ENCODE results near the gene LIFR.

LIFR gene

DNA sequence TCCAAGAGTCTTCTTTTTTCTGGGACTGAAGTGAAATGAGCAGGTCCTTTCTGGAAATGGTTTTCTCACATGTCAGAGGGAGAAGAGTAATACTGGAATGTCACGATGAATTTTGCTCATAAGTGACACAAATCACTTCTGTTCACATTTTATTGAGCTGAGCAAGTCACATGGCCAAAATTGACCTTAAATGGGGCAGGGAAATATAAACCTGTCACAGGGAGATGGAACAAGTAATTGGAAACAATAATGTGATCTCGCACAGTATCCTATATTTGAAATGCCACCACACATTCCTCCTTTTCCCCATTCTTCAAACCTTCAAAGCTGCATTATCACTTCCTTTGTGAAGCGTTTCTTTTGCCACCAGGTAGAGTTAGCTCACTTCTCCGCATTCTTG, 25.2 kb upstream of the LIFR start:
- DNase-seq (ENCODE audit: low spot score), result no peak
- TF ChIP-seq, protein P1, sequence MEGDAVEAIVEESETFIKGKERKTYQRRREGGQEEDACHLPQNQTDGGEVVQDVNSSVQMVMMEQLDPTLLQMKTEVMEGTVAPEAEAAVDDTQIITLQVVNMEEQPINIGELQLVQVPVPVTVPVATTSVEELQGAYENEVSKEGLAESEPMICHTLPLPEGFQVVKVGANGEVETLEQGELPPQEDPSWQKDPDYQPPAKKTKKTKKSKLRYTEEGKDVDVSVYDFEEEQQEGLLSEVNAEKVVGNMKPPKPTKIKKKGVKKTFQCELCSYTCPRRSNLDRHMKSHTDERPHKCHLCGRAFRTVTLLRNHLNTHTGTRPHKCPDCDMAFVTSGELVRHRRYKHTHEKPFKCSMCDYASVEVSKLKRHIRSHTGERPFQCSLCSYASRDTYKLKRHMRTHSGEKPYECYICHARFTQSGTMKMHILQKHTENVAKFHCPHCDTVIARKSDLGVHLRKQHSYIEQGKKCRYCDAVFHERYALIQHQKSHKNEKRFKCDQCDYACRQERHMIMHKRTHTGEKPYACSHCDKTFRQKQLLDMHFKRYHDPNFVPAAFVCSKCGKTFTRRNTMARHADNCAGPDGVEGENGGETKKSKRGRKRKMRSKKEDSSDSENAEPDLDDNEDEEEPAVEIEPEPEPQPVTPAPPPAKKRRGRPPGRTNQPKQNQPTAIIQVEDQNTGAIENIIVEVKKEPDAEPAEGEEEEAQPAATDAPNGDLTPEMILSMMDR (IDR thresholded peaks at IDR 0.05; ENCODE audit: extremely low read depth, missing control alignments), result no peak

DNA sequence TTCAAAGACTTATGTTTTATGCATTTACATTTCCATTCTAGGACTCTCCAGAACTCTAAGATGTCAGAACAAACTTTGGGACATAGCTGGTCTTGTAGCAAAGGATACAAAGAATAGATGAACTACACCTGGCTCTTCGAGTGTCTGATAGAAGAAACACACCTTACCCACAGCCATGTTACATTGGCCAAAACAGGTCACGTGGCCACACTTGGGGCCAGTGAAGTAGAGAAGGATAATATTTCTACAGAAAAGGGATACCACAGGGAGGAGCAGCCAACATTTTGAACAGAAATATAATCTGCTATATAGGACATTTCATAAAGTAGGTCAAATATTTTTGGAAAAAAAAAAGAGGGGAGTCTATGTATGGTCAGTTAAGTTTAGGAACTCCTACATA, 22.7 kb upstream of the LIFR start:
- TF ChIP-seq, protein P1 (IDR thresholded peaks at IDR 0.05; ENCODE audit: extremely low read depth, missing control alignments), result no peak
- no peak for DNase-seq (ENCODE audit: low spot score)

DNA sequence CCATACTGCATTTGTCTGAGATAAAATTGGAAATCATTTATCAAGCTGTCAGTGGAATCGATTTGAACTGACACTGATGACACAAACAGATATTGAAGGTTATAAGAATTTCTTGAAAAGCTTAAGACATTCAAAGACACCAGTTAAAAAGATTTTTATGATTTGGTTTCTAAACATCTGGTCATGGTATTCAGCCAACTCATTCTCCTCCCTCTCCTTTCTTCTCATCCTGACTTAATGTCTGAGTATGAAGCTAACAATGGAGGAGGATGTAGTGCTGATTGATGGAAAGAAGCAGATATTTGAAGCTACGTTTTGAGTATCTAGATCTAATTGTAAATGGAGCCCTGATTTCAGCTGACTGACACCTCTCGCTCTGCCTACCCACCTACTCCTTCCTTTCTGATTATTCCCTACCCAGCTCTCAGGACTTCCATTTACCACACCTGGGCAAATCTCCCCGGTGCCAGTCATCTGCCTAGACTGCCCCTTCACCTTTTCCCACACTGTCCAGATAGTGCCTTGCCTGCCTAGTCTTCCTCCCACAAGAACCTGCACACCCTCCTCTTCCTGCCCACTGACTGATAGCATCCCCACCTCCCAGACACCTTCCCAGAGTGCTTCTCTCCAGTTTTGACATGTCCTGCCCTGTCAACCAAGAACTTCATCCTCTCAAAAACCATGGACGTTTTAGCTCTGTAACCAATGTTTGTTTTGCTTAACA, 20.7 kb upstream of the LIFR start:
- TF ChIP-seq, protein P1 (IDR thresholded peaks at IDR 0.05; ENCODE audit: extremely low read depth, missing control alignments), result no peak
- no peak for DNase-seq (ENCODE audit: low spot score)

DNA sequence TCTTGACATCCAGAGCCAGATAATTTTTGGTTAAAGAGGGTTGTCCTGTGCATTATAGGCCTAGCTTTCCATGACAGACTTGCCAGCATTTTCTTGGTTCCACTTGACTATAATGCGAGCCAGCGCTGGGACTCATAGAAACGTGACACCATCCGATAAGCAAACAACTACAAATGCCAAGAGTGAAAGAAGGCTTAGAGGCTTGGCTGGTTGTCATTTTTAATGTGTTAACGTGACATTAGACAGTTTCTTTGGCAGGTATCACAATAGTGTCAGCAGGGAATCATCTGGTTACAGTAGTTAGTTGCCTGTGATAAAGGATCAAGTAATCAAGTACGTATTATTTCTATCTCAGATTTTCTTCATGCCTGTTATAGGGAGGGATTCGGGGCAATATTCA, 20.0 kb upstream of the LIFR start:
- TF ChIP-seq, protein P1 (IDR thresholded peaks at IDR 0.05; ENCODE audit: extremely low read depth, missing control alignments), result no peak
- DNase-seq (ENCODE audit: low spot score), result no peak

DNA sequence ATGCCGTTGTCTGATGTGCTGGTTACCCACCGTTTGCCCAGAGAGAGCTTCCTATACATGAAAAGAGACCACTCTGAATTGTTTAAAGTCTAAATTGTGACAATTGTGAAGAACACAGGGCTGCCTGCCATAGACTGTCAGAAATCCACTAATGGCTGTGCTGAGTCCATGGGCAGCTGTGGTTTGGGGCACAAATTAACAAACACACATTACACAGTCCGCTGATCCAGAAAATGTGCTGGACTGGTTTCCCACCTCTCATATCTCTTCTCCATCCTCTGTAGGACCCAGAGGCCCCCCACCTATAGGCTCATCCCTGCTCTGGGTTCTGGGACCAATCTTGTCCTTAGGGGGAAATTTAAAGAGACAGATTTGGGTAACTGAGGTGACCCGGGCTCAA, 19.0 kb upstream of the LIFR start:
- TF ChIP-seq, protein P1 (IDR thresholded peaks at IDR 0.05; ENCODE audit: extremely low read depth, missing control alignments), result no peak

DNA sequence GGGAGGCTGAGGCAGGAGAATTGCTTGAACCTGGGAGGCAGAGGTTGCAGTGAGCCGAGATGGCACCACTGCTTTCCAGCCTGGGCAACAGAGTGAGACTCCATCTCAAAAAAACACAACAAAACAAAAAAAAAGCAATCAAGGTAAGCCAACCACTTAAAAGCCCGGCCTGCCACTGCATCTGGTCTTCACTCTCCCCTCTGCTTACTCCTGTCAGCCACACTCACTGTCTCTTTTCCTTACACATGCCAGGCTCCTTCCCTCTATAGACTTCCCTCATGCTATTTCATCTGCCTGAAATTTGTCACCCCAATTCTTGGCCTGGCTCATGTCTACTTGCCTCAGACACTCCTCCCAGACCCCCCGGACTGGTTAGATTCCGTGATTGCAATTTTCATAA, 17.6 kb upstream of the LIFR start:
- TF ChIP-seq, protein P1 (IDR thresholded peaks at IDR 0.05; ENCODE audit: extremely low read depth, missing control alignments), result no peak
- no peak for DNase-seq (ENCODE audit: low spot score)

More for the DNA sequence above, 19.0 kb upstream of the LIFR start:
- DNase-seq (ENCODE audit: low spot score), result no peak

DNA sequence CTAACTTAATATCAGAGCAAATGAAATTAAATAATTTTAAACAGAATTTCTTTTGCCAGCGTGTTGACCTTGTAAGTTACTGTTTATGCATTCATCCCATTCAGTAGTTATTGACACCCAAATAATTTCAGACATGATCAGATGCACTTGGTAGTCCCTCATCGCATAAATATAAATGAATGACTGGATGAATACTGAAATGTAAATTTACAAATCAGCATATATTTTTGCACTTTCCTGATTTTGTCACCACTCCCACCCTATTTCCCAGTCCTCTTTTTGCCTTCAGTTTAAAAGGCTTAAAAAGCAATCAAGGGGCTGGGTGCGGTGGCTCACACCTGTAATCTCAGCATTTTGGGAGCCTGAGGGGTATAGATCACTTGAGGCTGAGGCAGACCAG, 17.1 kb upstream of the LIFR start:
- DNase-seq (ENCODE audit: low spot score), result no peak
- TF ChIP-seq, protein P1 (IDR thresholded peaks at IDR 0.05; ENCODE audit: extremely low read depth, missing control alignments), result no peak
